ENCODE data around the gene ZNF689.

GRCh38 chr16:30620169-30620568, 10.0 kb upstream of the ZNF689 start:
- TF ChIP-seq, protein P1, sequence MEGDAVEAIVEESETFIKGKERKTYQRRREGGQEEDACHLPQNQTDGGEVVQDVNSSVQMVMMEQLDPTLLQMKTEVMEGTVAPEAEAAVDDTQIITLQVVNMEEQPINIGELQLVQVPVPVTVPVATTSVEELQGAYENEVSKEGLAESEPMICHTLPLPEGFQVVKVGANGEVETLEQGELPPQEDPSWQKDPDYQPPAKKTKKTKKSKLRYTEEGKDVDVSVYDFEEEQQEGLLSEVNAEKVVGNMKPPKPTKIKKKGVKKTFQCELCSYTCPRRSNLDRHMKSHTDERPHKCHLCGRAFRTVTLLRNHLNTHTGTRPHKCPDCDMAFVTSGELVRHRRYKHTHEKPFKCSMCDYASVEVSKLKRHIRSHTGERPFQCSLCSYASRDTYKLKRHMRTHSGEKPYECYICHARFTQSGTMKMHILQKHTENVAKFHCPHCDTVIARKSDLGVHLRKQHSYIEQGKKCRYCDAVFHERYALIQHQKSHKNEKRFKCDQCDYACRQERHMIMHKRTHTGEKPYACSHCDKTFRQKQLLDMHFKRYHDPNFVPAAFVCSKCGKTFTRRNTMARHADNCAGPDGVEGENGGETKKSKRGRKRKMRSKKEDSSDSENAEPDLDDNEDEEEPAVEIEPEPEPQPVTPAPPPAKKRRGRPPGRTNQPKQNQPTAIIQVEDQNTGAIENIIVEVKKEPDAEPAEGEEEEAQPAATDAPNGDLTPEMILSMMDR (conservative IDR thresholded peaks at IDR 0.05 in 1 of 2, IDR thresholded peaks at IDR 0.05 in 1 of 2; ENCODE audit: low read depth in 1 of 2, low read length in 2 of 2): no peak
- TF ChIP-seq EZH2 (IDR thresholded peaks at IDR 0.05; ENCODE audit: low read length, missing control alignments): no peak

Data from fibroblast of lung (primary cell).